ENCODE measurements around the gene UBE2K.
A peak's percentile ranks its signal among the peaks of the same experiment; 100 is the strongest.
"Not testable (repeated sequence)": the region's sequence is repeated elsewhere in the genome, so short reads cannot be mapped to it uniquely, and the experiment has no call there.

Gene UBE2K, protein sequence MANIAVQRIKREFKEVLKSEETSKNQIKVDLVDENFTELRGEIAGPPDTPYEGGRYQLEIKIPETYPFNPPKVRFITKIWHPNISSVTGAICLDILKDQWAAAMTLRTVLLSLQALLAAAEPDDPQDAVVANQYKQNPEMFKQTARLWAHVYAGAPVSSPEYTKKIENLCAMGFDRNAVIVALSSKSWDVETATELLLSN

GRCh38 chr4:39697740-39698423 lies at the start of gene UBE2K:
TSS of gene UBE2K (plus strand) at chr4:39698136. CDS start at chr4:39698328, 192 bp downstream.
- peak; percentile 78 to 79 for DNase-seq (ENCODE audit: low read depth in 2 of 2)

DNA sequence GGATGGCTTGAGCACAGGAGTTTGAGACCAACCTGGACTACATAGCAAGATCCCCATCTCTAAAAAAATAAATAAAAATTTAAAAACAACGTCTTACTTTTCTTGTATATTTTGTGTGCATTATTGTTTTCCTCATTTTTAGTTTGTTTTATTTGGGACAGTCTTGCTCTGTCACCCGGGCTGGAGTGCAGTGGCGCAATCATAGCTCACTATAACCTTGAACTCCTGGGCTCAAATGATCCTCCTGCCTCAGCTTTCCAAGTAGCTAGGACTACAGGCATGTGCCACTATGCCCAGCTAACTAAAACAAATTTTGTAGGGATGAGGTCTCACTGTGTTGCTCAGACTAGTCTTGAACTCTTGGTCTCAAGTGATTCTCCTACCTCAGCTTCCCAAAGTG lies 49.7 kb upstream of the UBE2K start:
- DNase-seq (ENCODE audit: low read depth in 2 of 2) = no peak

GRCh38 chr4:39648827-39649558 lies 48.9 kb upstream of the UBE2K start:
- no peak for DNase-seq (ENCODE audit: low read depth in 2 of 2)

- no peak for DNase-seq (ENCODE audit: low read depth in 2 of 2)
Measured at GRCh38 chr4:39649639-39650265, 48.2 kb upstream of the UBE2K start.

DNA sequence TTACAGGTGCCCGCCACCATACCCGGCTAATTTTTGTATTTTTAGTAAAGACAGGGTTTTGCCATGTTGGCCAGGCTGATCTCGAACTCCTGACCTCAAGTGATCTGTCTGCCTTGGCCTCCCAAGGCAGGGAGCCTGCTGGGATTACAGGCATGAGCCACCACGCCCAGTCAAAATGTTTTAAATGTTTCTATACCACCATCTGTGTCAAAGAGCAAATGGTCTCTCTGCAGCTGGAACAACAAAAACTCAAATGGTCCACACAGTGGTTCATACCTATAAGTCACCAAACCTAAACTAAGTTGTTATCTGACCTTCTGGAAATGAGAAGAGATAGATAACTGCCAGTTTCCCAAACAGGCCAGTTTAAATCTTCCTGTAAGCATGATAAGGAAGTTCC lies 46.4 kb upstream of the UBE2K start:
- DNase-seq (ENCODE audit: low read depth in 2 of 2) = not testable (repeated sequence)

- no peak for DNase-seq (ENCODE audit: low read depth in 2 of 2)
Measured at GRCh38 chr4:39655211-39655610, 42.7 kb upstream of the UBE2K start.

DNA sequence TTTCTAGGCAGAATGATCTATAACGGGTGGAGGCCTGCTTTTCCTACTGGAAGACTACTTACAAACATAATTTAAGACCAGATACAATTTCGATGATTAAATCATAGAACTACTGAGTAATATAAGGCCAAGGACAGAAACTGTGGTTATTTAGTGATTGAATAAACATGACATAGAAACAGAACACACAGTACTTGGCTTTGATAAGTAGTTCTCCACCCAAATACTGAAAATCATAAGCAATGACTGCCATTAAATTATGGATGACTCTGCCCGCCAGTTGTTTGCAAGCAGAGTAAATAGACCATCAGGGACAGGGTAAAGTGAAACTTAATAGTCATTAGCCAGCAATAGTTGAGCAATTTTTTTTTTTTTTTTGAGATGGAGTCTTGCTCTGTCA lies 42.1 kb upstream of the UBE2K start:
- DNase-seq (ENCODE audit: low read depth in 2 of 2) = no peak

GRCh38 chr4:39656638-39657037 lies 41.3 kb upstream of the UBE2K start:
- DNase-seq (ENCODE audit: low read depth in 2 of 2) = not testable (repeated sequence)

DNA sequence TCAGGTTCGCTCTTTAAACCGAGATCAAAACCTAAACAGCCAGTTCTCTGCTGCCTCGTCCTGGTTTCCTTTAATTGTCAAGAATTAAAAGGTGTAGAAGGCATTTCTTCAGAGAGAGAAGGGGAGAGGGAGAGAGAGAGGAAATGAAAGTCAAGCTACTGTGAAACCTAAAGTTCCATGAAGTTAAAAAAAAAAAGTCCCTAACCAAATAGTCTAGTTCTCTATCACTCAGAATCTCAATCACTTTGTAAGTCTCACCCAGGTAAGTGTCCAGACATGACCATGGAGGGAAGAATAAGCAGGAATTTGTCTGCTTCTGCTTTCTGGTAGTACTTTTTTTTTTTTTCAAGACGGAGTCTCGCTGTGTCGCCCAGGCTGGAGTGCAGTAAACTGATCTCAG lies 40.5 kb upstream of the UBE2K start:
- no peak for DNase-seq (ENCODE audit: low read depth in 2 of 2)

GRCh38 chr4:39658756-39659155 lies 39.2 kb upstream of the UBE2K start:
- no peak for DNase-seq (ENCODE audit: low read depth in 2 of 2)

DNA sequence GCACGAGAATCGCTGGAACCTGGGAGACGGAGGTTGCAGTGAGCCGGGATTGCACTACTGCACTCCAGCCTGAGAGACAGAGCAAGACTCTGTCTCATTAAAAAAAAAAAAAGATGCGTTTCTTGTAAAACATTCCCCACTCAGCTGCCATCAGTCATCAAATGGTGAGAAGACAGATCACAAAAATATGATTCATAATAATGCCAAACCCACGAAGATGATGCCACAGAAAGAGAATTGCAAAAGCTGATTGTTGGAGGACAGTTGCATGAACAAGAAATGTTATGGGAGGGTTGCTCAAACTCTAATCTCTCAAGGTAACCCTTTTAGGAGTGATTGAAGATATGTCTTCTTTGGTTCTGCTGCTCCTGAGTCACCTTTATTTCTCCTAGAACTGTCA lies 37.9 kb upstream of the UBE2K start:
- no peak for DNase-seq (ENCODE audit: low read depth in 2 of 2)

DNA sequence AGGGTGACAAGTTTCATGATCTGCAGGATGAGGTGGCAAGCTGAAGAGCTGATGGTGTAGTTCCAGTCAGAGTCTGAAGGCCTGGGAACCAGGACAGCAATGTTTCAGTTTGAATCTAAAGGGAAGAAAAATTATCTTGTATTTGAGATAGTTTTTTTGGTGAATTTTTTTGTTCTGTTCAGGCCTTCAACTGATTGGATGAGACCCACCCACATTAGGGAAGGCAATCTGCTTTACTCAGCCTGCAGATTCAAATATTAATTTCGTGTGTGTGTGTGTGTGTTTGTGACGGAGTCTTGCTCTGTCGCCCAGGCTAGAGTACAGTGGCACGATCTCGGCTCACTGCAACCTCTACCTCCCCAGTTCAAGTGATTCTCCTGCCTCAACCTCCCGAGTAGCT lies 37.2 kb upstream of the UBE2K start:
- no peak for DNase-seq (ENCODE audit: low read depth in 2 of 2)

DNA sequence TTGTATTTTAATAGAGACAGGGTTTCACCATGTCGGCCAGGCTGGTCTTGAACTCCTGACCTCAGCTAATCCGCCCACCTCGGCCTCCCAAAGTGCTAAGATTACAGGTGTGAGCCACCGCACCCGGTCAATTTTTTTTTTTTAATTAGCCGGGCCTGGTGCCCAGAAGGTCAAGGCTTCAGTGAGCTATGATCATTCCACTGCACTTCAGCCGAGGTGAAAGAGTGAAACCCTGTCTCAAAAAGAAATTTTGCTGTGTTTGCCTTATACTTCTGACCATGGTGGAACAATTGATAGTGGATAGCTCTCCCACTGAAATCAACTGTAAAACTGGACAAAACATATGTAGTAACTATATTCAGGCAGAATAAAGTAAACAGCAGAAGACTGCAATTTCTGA lies 35.3 kb upstream of the UBE2K start:
- no peak for DNase-seq (ENCODE audit: low read depth in 2 of 2)

DNA sequence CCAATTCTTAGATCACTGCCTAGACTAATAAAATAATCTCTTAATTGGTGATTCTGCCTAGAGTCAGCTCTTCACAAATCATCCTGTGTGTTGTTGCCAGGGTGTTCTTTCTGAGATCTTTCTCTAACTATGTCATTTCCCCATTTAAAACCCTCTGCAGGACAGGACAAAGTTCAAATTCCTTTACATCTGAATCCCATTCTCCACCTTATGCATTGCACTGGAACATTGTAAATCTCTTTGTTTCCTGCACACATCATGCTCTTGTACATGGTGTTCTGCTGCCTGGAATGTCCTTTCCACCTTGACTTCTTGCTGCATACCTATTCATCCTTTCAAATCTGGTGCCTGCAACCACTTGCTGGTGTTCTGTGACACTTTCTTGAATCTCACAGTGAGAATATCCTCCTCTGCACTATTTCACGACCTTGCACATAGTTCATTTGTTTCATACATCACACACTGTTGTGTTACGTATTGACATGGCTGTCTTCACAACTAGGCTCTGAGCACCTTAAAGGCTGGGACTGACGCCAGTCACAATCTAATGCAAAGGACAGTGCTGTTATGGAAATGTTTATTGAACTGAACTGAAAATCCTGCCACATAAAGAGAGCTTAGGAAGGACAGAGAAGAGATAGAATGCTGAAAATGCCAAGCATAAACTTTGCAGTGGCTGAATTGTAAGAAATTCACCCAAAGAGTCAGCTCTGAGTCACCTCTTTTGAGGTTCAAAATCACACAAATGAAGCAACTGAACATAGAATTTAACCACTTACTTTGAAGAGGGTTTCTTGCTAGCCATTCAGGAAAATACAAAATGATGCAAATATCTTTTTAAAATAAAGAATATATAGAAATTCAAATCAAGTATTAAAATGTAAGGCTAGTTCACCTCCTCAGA lies 32.9 kb upstream of the UBE2K start:
- DNase-seq (ENCODE audit: low read depth in 2 of 2) = no peak

DNA sequence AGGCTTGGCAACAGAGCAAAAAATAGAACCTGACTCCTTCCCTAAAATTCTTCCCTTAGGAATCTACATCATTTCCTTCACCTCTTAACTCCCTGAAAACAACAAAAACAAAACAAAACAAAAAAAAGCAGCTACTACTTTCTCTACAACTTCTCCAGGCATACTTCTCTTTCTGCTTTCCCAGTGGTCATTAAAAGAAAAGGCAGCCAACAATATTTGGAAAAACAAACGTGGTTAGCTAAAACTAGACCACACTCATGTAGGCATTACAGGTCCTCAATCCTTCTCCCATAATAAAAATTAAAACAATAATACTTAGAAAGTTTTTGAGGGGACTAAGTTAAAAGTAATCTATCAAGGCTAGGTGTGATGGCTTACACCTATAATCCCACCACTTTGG lies 30.2 kb upstream of the UBE2K start:
- no peak for DNase-seq (ENCODE audit: low read depth in 2 of 2)

DNA sequence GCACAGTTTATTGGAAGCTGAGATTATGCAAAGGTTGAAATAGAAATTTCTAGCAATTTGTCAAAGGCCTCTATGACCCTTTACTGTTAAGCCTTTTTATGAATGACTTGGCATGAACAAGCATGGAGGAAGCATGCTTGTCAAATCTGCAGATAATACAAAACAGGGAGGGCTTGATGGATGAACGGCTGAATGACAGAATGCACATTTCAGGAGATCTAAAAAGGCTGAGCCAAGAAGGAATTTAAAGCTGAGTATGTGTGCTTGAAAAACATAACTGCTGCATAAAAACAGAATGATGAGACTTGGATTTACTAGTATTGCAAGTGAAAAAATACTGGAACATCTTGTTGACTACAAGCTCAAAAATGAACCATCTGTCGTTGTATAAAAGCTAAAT lies 29.0 kb upstream of the UBE2K start:
- no peak for DNase-seq (ENCODE audit: low read depth in 2 of 2)

DNA sequence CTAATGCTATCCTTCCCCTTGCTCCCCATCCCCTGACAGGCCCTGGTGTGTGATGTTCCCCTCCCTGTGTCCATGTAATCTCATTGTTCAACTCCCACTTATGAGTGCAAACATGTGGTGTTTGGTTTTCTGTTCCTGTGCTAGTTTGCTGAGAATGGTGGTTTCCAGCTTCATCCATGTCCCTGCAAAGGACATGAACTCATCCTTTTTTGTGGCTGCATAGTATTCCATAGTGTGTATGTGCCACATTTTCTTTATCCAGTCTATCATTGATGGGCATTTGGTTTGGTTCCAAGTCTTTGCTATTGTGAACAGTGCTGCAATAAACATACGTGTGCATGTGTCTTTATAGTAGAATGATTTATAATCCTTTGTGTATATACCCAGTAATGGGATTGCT lies 27.6 kb upstream of the UBE2K start:
- not testable (repeated sequence) for DNase-seq (ENCODE audit: low read depth in 2 of 2)

- DNase-seq (ENCODE audit: low read depth in 2 of 2) = not testable (repeated sequence)
Measured at GRCh38 chr4:39675681-39676080, 22.3 kb upstream of the UBE2K start.

GRCh38 chr4:39681003-39681402 lies 16.9 kb upstream of the UBE2K start:
- not testable (repeated sequence) for DNase-seq (ENCODE audit: low read depth in 2 of 2)

GRCh38 chr4:39682138-39682537 lies 15.8 kb upstream of the UBE2K start:
- no peak for DNase-seq (ENCODE audit: low read depth in 2 of 2)

DNA sequence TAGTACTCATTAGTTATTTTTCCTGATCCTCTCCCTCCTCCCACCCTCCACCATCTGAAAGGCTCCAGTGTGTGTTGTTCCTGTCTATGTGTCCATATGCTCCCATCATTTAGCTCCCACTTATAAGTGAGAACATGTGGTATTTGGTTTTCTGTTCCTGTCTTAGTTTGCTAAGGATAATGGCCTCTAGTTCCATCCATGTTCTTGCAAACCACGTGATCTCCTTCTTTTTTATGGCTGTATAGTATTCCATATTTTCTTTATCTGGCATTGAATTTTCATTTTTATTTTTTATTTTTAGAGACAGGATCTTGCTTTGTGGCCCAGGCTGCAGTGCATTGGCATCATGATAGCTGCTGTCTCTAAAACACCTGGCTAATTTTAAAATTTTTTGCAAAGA lies 11.9 kb upstream of the UBE2K start:
- DNase-seq (ENCODE audit: low read depth in 2 of 2) = no peak

- DNase-seq (ENCODE audit: low read depth in 2 of 2) = no peak
Measured at GRCh38 chr4:39687014-39687413, 10.9 kb upstream of the UBE2K start.

All from stimulated activated CD4-positive, alpha-beta T cell treated with anti-CD3 and anti-CD28 coated beads, Interleukin-12 subunit alpha, Interleukin-12 subunit beta, amount 100 ng/mL, for 24 hours (primary cell).